ENCODE data around the gene ADGRA3.

The ADGRA3 gene, protein sequence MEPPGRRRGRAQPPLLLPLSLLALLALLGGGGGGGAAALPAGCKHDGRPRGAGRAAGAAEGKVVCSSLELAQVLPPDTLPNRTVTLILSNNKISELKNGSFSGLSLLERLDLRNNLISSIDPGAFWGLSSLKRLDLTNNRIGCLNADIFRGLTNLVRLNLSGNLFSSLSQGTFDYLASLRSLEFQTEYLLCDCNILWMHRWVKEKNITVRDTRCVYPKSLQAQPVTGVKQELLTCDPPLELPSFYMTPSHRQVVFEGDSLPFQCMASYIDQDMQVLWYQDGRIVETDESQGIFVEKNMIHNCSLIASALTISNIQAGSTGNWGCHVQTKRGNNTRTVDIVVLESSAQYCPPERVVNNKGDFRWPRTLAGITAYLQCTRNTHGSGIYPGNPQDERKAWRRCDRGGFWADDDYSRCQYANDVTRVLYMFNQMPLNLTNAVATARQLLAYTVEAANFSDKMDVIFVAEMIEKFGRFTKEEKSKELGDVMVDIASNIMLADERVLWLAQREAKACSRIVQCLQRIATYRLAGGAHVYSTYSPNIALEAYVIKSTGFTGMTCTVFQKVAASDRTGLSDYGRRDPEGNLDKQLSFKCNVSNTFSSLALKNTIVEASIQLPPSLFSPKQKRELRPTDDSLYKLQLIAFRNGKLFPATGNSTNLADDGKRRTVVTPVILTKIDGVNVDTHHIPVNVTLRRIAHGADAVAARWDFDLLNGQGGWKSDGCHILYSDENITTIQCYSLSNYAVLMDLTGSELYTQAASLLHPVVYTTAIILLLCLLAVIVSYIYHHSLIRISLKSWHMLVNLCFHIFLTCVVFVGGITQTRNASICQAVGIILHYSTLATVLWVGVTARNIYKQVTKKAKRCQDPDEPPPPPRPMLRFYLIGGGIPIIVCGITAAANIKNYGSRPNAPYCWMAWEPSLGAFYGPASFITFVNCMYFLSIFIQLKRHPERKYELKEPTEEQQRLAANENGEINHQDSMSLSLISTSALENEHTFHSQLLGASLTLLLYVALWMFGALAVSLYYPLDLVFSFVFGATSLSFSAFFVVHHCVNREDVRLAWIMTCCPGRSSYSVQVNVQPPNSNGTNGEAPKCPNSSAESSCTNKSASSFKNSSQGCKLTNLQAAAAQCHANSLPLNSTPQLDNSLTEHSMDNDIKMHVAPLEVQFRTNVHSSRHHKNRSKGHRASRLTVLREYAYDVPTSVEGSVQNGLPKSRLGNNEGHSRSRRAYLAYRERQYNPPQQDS (N-terminal part only)

DNA sequence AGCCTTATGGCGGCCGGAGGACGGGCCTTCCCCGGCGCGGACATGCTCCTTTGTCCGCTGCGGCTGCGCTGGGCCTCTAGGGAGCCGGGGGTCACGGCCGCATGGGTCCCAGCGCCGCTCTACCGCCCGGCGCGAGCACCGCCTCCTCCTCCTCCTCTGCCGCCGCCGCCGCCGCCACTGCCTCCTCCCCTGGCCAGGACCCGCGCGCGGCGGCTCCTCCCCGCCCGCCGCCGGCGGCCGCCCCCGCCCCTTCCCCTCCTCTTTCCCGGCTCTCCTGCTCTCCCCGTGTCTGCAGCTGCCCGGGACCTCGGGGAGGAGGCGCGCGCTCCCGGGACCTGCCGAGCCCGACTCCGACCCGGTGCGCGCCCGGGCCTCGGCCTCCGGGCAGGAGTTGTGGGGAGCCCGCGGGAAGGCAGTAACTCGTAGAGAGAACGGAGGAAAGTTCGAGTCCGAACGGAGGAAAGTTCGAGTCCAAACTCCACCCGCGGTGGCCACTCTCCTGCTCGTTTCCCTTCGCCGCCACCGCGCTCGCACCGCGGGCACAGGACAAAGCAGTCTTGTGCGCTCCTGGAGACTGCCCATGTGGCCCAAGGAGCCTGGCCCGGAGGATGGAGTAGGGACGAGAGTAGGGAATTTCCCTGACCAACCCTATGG lies at the start of gene ADGRA3:
TSS of gene ADGRA3 (minus strand) at position 179 of the 654 bp plus-strand sequence. CDS start 282 bp downstream, outside the sequence.
- DNase-seq (ENCODE audit: low read depth), result no peak

DNA sequence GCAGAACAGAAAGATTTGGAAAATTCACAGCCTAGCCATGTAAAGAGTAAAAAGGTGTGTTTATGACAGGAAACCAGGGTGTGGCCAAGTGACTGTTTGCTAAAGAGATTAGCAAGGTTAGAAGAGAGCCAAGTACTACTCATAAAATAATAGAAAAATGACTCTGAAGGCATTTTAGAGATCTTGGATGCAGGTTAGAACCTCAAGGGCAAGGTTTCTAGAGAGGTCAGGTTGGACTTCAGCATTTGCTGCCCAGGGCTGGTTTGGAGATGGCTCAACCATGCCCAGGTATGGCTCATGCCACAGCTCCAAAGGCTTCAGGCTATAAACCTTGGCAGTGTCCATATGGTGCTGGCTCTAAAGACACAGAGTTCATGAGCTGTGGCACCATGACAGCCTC lies 40.6 kb upstream of the ADGRA3 start:
- no peak for DNase-seq (ENCODE audit: low read depth)

DNA sequence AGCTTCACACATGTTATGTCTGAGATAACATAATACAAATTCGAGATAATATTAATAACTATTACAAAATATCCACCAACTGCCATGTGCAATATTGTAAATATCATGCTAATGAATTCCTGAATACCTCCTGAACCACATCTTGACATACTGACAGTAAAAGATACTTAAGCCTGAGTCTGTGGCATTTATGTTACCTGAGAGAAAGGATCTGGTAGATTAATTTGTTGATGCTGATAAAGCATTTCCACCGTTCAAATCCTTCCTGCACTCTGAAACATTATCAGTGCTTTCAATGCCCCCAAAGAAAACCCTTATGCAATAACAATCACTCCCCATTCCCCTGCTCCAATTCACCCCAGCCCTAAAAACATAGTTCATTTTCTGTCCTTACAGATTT lies 38.8 kb upstream of the ADGRA3 start:
- DNase-seq (ENCODE audit: low read depth), result no peak

DNA sequence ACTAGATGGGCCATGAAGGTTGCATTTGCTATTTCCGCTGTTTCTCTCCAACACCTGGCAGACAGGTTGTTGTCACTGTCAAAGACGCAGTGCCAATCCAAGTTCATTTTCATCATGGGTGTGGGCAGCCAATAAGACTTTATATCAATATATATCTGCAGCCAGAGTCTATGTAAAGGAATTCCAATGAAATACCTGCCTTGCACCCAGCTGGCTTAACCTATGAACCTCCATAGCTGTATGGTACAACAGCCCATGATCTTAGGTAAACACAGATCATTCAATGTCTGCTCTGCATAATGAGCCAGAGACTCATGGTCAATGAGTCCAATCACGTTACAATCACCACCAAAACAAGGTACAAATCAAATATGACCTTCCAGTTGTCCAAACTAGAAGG lies 37.7 kb upstream of the ADGRA3 start:
- no peak for DNase-seq (ENCODE audit: low read depth)

DNA sequence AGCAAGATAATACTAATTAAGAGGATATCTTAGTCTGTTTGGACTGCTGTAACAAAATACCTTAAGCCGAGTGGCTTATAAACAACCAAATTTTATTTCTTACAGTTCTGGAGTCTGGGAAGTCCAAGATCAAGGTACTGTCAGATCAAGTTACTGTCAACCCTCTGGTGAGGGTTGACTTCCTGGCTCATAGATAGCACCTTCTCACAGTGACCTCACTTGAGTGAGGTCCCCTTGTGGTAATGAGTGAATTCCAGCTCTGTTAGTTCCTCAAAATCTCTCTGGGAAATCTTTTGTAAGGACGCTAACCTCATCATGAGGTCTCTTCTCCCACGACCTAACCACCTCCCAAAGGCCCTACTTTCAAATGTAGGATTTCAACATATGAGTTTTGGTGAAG lies 36.9 kb upstream of the ADGRA3 start:
- DNase-seq (ENCODE audit: low read depth), result no peak

DNA sequence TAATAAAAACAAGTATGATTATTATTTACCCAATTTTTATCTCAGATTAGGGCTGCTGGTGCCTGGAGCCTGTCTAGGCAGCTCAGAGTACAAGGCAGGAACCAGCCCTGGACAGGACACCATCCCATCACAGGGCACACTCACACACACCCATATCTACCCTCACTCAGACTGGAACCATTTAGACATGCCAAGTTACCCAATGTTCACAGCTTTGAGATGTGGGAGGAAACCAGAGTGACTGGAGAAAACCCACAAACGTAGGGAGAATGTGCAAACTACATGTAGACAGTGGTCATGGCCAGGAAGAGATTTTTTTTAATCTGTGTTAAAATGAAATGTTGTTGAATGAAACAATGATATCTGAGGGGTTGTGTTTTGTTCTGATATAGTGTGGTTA lies 35.7 kb upstream of the ADGRA3 start:
- DNase-seq (ENCODE audit: low read depth), result no peak

DNA sequence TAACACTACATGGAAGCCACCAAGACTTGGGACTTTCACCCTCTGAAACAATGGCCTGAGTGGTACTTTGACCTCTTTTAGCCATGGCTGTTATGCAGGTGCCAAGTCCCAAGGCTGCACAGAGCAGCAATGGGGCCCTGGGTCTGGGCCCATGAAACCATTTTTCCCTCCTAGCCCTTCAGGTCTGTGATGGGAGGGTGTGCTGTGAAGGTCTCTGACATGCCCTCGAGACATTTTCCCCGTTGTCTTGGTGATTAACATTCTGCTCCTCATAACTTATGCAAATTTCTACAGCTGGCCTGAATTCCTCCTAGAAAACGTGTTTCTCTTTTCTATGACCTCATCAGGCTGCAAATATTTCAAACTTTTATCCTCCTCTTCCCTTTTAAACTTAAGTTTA lies 30.4 kb upstream of the ADGRA3 start:
- DNase-seq (ENCODE audit: low read depth), result no peak

DNA sequence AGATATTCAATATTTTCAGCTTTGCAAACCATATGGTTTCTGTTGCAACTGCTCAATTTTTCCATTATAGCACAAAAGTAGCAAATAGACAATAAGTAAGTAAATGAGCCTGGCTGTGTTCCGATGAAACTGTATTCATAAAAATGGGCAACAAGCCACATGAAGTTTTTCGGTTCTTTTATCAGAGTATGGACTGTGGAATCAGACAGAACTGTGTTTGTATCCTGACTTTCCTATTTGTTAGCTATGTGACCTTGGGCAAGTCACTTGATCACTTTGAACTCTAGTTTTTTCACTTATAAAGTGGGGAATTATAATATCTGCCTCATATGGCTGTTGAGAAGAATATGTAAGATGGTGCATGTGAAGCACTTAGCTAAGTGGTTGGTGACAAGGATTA lies 23.4 kb upstream of the ADGRA3 start:
- DNase-seq (ENCODE audit: low read depth), result no peak

DNA sequence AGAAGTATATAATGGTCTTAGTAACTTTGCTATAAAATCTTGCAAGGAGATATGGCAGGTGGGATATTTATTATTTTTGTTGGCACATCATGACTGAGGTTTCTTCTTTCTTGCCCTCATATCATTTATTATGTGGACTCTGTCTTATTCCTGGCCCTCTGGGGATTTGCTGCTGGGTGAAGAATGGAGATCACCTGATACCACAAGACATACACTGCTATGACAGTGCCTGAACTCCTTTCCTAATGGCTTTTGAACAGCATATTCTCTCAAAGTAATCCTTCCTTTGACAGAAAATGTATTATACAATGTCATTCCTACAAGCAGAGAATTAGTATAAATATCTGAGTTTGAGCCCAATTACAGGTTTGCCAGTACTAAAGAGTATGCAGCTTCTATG lies 22.0 kb upstream of the ADGRA3 start:
- no peak for DNase-seq (ENCODE audit: low read depth)

DNA sequence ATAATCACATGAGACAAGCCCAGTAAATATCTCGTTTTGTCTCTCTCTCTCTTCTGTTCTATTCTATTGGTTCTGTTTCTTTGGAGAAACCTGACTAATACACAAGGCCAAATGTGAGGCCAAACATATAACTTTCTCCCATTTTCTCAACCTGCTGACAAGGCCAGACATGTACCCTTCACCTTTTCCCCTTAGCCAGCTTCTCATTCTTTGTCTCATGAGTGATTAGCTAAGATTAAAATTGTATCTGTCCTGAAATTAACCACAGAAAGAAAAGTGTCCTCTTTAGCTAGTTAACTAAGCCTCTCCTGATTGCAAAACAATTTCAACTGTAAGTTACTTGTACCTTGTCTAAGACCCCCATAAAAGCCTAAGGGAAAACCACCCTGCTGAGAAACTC lies 18.5 kb upstream of the ADGRA3 start:
- no peak for DNase-seq (ENCODE audit: low read depth)

DNA sequence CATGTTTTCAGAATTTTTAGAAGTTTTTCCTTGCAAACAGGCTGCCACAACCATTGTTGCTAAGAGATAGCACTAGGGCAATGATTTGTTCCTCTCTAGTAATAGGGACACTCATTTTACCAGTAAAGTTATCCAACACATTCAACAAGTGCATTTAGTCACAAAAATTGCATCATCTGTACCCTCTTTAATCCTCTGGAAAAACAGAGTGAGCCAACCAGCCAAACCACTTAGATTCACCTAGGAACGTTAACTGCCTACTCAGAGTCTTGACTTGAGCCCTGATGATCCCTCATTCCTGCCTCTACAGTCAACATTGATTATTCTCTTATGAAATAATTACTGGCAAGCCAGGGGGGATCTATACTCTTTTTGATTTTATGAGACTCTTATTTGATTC lies 17.0 kb upstream of the ADGRA3 start:
- no peak for DNase-seq (ENCODE audit: low read depth)

DNA sequence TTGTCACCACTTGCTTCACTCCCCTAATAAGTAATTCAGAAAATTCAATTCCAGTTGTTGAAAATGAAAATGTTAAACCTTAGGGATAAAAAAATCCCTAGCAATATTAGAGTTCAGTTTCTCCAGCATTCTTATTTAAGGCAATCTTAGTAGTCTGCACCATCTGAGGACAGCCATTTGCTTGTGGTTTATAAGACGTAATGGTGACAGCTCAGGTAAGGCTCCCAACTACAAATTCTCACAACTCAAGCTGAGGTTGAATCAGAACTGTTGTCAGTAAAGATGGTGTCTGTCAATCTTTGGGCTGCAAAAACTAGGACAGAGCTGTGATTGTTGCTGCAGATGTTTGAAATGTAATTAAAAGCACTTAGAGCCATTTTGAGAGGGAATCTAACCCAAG lies 16.3 kb upstream of the ADGRA3 start:
- no peak for DNase-seq (ENCODE audit: low read depth)

DNA sequence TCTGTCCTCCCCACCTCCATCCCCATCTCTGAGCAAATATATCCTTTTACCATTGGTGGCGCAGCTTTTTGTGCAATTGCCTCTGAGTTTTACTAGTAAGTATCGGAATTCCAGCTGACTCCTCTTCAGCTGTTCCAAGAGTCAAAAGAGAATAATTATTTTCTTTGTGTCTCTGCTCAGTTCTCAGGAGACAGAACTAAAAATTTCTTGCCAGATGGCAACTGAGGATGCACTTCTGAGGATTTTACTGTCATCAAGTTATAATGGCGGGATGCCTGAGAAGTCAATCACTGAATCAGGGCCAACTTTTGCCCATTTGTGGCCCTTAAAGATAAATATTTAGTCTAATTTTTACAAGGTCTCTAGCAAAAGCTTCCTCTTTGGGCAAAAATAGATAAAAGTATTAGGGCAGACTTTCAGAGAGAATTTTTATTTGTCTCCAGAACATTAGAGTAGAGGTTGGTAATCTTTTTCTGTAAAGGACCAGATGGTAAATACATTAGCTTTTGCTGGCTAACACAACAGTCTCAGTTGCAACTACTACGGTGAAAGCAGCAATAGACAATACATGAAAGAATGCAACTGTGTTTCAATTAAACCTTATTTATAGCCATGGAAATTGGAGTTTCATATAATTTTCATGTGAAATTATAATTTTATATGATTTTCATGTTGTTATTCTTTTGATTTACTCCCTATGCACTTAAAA lies 15.6 kb upstream of the ADGRA3 start:
- DNase-seq (ENCODE audit: low read depth), result no peak

DNA sequence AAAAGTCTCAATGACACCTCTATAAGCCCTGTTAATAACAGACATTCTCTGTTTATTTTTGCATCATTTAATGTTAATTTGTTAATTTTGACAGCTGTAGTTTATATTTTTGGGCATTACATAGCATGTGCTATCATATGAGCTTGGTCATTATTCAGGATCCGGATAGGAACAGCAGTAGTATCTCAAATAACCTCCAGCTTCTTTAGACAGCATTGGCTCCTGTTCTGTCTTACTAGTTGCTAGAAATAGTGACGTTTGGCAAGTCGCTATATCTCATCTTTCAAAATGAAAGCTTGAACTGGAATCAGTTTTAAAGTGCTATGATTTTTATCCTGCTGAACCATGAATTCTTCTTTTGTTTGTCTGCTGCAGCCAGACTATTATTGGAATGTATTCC lies 9.0 kb upstream of the ADGRA3 start:
- DNase-seq (ENCODE audit: low read depth), result no peak

DNA sequence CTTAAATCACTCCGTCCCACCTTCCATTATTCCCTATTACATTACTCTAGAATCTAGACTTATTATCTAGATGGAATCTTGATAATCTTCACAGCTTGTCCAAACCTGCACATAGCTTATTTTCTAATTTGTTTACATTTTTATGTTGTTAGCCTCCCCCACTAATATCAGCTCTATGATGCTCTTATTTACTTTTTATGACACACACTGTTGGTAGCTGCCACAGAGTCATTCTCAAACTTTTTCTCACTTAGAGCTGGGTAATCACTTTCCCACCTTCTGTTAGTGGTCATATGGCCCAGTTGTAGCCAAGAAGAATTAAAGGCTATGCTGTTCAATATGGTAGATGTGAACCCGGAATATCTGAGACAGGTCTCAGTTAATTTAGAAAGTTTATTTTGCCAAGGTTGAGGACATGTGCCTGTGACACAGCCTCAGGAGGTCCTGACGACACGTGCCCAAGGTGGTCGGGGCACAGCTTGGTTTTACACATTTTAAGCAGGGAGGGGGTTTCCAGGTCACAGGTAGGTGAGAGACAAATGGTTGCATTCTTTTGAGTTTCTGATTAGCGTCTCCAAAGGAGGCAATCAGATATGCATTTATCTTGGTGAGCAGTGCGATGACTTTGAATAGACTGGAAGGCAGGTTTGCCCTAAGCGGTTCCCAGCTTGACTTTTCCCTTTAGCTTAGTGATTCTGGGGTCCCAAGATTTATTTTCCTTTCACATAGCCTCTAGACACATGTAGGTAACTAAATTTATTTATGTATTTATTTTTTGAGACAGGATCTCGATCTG lies 7.0 kb upstream of the ADGRA3 start:
- no peak for DNase-seq (ENCODE audit: low read depth)

DNA sequence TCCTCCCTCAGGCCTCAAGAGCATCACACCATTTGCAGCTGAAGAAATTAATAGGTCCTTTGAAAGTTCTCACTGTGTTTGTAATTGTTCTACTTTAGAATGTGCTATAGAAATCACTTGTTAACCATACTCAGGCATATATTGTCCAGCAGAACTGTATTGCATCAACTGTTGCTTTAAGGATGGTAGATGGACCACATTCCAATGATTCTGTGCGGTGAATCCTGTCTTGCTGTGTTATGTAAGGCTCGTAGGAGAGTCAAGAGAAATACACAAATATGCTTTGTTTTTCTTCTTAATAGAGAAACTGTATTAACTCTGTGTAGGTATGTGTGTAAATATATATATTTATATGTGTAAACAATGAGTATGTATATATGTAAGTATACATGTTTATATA lies 6.3 kb upstream of the ADGRA3 start:
- no peak for DNase-seq (ENCODE audit: low read depth)

DNA sequence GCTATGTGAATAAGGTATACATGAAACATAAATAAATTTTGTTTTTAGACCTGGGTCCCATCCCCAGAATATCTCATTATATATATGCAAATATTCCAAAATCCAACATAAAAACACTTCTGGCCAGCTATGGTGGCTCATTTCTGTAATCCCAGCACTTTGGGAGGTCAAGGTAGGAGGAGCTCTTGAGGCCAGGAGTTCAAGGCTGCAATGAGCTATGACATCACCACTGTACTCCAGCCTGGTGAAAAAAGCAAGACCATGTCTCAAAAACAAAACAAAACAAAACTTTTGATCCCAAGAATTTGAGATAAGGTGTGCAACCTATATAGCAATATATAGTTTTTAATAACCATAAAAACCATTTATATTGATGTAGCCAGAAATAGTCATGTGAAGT lies 5.4 kb upstream of the ADGRA3 start:
- no peak for DNase-seq (ENCODE audit: low read depth)

DNA sequence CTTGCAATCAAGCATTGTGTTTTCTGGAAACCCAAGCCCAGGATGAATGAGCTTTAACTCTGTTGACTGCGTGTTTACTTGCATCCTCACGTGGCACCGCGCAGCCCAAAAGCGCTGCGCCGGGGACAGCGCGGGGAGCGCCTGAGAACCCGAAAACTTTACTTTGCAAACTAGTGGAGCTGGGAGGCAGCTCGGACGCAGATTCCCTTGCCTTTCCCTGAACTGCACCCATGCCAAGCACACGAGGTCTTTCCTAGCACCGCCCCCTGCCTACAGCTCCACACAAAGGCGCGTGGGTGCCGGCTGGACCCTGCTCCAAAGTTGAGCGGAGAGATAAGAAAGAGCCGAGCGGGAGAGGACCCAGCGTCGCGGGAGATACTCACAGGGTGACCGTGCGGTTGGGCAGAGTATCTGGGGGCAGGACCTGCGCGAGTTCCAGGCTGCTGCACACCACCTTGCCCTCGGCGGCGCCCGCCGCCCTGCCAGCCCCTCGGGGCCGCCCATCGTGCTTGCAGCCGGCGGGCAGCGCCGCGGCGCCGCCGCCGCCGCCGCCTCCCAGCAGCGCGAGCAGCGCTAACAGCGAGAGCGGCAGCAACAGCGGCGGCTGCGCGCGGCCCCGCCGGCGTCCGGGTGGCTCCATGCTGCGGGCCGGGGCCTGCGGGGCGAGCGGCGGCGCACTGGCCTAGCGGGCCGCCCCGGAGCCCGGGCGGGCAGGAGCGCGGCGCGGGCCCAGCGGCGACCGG lies 550 bp downstream of the ADGRA3 start:
- no peak for DNase-seq (ENCODE audit: low read depth)

DNA sequence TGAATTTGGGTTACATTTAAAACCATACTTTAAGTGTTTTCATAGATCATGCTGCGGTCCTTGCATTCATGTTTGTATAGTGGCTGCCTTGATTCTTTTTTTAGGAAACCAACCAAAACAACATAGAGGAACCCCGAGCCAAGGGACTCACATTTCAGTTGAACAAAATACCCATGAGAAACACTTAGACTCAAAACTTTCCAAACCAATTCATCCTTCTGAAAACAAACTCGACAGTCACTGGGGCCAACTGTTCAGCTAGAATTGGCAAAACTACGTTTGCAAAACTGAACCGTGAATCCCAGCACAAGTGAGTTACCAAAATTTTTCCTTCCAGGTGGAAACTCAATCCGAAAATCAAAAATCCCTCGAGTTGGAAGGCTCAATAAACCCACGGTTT lies 1.4 kb downstream of the ADGRA3 start:
- DNase-seq (ENCODE audit: low read depth), result no peak

DNA sequence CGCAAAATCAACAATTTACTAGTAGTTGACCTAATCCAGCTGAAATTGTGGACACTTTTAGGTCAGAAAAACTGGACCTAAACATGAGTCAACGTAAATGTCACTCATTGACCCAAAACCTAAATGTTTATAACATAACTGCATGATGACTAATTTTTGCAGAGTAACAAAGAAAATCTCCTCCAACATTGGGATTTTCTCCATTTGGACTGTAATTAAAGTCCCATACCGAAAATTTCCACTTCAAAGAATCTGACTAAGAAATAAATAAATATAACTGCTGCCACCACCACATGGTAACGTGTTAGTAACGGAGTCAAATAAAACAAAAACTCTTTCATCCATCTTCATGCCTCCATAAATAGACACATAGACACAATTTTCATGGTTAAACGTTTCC lies 1.9 kb downstream of the ADGRA3 start:
- DNase-seq (ENCODE audit: low read depth), result peak; percentile 42
